Measurements from ENCODE around the gene METAP2.
"Not testable (repeated sequence)": the region's sequence is repeated elsewhere in the genome, so short reads cannot be mapped to it uniquely, and the experiment has no call there.

GRCh38 chr12:95463776-95464175 lies 10.2 kb upstream of the METAP2 start:
- TF ChIP-seq CTCF (IDR thresholded peaks at IDR 0.05); REST (IDR thresholded peaks at IDR 0.05; ENCODE audit: insufficient read depth in 1 of 2, low read depth in 2 of 2, low read length in 1 of 2); POLR2AphosphoS5 (IDR thresholded peaks at IDR 0.05; ENCODE audit: low read depth, low read length); SIN3A (IDR thresholded peaks at IDR 0.05; ENCODE audit: borderline replicate concordance, insufficient read depth, low read depth, low read length); TCF7L2 (IDR thresholded peaks at IDR 0.05; ENCODE audit: low read depth, low read length): not testable (repeated sequence)

Measured in Panc1 (cell line).